Ishikawa (cell line): ENCODE data around the gene TMEM86A.

Experiments used
- CEBPB ChIP-seq: IDR thresholded peaks from 2 replicates; pipeline ENCODE4 v1.6.1; 2012
- CREB1 ChIP-seq: IDR thresholded peaks from 2 replicates; pipeline ENCODE4 v1.6.1; 2012; ENCODE audit warnings: low read depth
- EGR1 ChIP-seq: IDR thresholded peaks from 2 replicates; pipeline ENCODE4 v1.6.1; 2012
- EP300 ChIP-seq: IDR thresholded peaks from 2 replicates; pipeline ENCODE4 v1.6.1; 2012; ENCODE audit warnings: borderline replicate concordance
- FOXM1 ChIP-seq: IDR thresholded peaks from 2 replicates; pipeline ENCODE4 v1.6.1; 2012; ENCODE audit warnings: low read depth, borderline replicate concordance
- MAX ChIP-seq: IDR thresholded peaks from 2 replicates; pipeline ENCODE4 v1.6.1; 2012
- NFIC ChIP-seq: IDR thresholded peaks from 2 replicates; pipeline ENCODE4 v1.6.1; 2012
- RAD21 ChIP-seq: IDR thresholded peaks from 2 replicates; pipeline ENCODE4 v1.6.1; 2012; ENCODE audit warnings: low read depth
- REST ChIP-seq: IDR thresholded peaks from 2 replicates; pipeline ENCODE4 v1.6.1; 2012; ENCODE audit warnings: low read depth, mild to moderate bottlenecking
- TAF1 ChIP-seq: IDR thresholded peaks from 2 replicates; pipeline ENCODE4 v1.6.1; 2012; ENCODE audit warnings: low read depth, mild to moderate bottlenecking
- TCF12 ChIP-seq: IDR thresholded peaks from 2 replicates; pipeline ENCODE4 v1.6.1; 2012; ENCODE audit warnings: low read depth
- TEAD4 ChIP-seq: IDR thresholded peaks from 2 replicates; pipeline ENCODE4 v1.6.1; 2012
- USF1 ChIP-seq: IDR thresholded peaks from 2 replicates; pipeline ENCODE4 v1.6.1; 2012
- YY1 ChIP-seq: IDR thresholded peaks from 2 replicates; pipeline ENCODE4 v1.6.1; 2012; ENCODE audit warnings: low read depth
- ZBTB7A ChIP-seq: IDR thresholded peaks from 2 replicates; pipeline ENCODE4 v1.6.1; 2012; ENCODE audit warnings: low read depth

TMEM86A gene

GRCh38 chr11:18705651-18706281 is 7.2 kb downstream of the TMEM86A start:
- TF ChIP-seq MAX (no peak), FOXM1 (no peak), NFIC (no peak), ZBTB7A (no peak), YY1 (no peak), USF1 (no peak), TEAD4 (no peak), REST (no peak), TAF1 (no peak), TCF12 (no peak), CREB1 (no peak), RAD21 (no peak), EGR1 (no peak), CEBPB (no peak), EP300 (no peak)

GRCh38 chr11:18706330-18707243 is 8.0 kb downstream of the TMEM86A start:
- no peak for TF ChIP-seq REST
- TF ChIP-seq NFIC = no peak
- TF ChIP-seq MAX = no peak
- TF ChIP-seq TCF12 = no peak
- TF ChIP-seq CEBPB = no peak
- no peak for TF ChIP-seq TAF1
- no peak for TF ChIP-seq CREB1
- TF ChIP-seq RAD21 = no peak
- no peak for TF ChIP-seq USF1
- TF ChIP-seq EGR1 = no peak
- no peak for TF ChIP-seq YY1
- no peak for TF ChIP-seq FOXM1
- no peak for TF ChIP-seq EP300
- no peak for TF ChIP-seq ZBTB7A
- TF ChIP-seq TEAD4 = no peak

- no peak for TF ChIP-seq TCF12
- no peak for TF ChIP-seq CEBPB
- TF ChIP-seq EP300 = no peak
Observed at GRCh38 chr11:18707811-18708340, 9.3 kb downstream of the TMEM86A start.

GRCh38 chr11:18709414-18709813 is 10.8 kb downstream of the TMEM86A start:
- TF ChIP-seq TCF12 = no peak
- TF ChIP-seq REST = no peak
- no peak for TF ChIP-seq CEBPB
- TF ChIP-seq ZBTB7A = no peak
- no peak for TF ChIP-seq USF1
- TF ChIP-seq TEAD4 = no peak
- TF ChIP-seq TAF1 = no peak
- TF ChIP-seq CREB1 = no peak
